ENCODE measurements around the gene C11orf68.

Gene C11orf68

GRCh38 chr11:65882120-65883057 lies 36.5 kb downstream of the C11orf68 start:
- Histone ChIP-seq H3K36me3 (ENCODE audit: low read depth) (peaks cover 38% of the 10 kb centered on the region), H3K9me3 (ENCODE audit: severe bottlenecking) (no peaks in the 10 kb centered on the region), H3K4me1 (ENCODE audit: insufficient read depth, poor library complexity, severe bottlenecking) (no peaks in the 10 kb centered on the region), H3K27ac (ENCODE audit: poor library complexity, severe bottlenecking) (no peak overlapping the region), H3K4me3 (ENCODE audit: severe bottlenecking) (no peak overlapping the region), H3K27me3 (ENCODE audit: insufficient read depth, poor library complexity, severe bottlenecking) (no peaks in the 10 kb centered on the region)
- peak; percentile 58 for DNase-seq (ENCODE audit: low spot score)
- TF ChIP-seq, protein P1, sequence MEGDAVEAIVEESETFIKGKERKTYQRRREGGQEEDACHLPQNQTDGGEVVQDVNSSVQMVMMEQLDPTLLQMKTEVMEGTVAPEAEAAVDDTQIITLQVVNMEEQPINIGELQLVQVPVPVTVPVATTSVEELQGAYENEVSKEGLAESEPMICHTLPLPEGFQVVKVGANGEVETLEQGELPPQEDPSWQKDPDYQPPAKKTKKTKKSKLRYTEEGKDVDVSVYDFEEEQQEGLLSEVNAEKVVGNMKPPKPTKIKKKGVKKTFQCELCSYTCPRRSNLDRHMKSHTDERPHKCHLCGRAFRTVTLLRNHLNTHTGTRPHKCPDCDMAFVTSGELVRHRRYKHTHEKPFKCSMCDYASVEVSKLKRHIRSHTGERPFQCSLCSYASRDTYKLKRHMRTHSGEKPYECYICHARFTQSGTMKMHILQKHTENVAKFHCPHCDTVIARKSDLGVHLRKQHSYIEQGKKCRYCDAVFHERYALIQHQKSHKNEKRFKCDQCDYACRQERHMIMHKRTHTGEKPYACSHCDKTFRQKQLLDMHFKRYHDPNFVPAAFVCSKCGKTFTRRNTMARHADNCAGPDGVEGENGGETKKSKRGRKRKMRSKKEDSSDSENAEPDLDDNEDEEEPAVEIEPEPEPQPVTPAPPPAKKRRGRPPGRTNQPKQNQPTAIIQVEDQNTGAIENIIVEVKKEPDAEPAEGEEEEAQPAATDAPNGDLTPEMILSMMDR (IDR thresholded peaks at IDR 0.05; ENCODE audit: poor library complexity, severe bottlenecking) = no peak
- ATAC-seq (ENCODE audit: low read depth) = no peak

- TF ChIP-seq, protein P1 (IDR thresholded peaks at IDR 0.05; ENCODE audit: poor library complexity, severe bottlenecking) = no peak
- no peaks in the 10 kb centered on the region for H3K9me3 ChIP-seq (ENCODE audit: severe bottlenecking)
- peak; percentile 52 for DNase-seq (ENCODE audit: low spot score)
- no peaks in the 10 kb centered on the region for H3K4me1 ChIP-seq (ENCODE audit: insufficient read depth, poor library complexity, severe bottlenecking)
- ATAC-seq (ENCODE audit: low read depth) = no peak
- H3K36me3 ChIP-seq (ENCODE audit: low read depth) = peaks cover 28% of the 10 kb centered on the region
- no peaks in the 10 kb centered on the region for H3K27me3 ChIP-seq (ENCODE audit: insufficient read depth, poor library complexity, severe bottlenecking)
- H3K4me3 ChIP-seq (ENCODE audit: severe bottlenecking) = no peak overlapping the region
- peak overlapping the region; percentile 1 for H3K27ac ChIP-seq (ENCODE audit: poor library complexity, severe bottlenecking)
Measured at GRCh38 chr11:65880844-65881421, 37.9 kb downstream of the C11orf68 start.

DNA sequence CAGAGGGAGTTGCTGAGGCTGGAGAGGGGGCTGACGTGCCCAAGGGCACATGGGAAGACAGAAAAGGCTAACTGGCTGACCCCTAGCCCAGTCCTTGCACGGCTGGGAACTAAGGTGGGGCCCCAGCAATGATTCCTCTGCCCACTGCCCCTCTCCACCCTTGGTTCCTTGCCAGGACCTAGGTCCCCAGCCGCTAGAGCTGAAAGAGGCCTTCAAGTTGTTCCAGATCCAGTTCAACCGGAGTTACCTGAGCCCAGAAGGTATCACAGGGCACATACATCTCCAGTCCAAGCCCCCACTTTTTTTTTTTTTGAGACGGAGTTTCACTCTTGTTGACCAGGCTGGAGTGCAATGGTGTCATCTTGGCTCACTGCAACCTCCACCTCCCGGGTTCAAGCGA lies 38.8 kb downstream of the C11orf68 start:
- H3K4me1 ChIP-seq (ENCODE audit: insufficient read depth, poor library complexity, severe bottlenecking) = no peaks in the 10 kb centered on the region
- H3K36me3 ChIP-seq (ENCODE audit: low read depth) = peaks cover 21% of the 10 kb centered on the region
- TF ChIP-seq, protein P1 (IDR thresholded peaks at IDR 0.05; ENCODE audit: poor library complexity, severe bottlenecking) = no peak
- no peaks in the 10 kb centered on the region for H3K27me3 ChIP-seq (ENCODE audit: insufficient read depth, poor library complexity, severe bottlenecking)
- no peak for DNase-seq (ENCODE audit: low spot score)
- H3K9me3 ChIP-seq (ENCODE audit: severe bottlenecking) = no peaks in the 10 kb centered on the region
- H3K27ac ChIP-seq (ENCODE audit: poor library complexity, severe bottlenecking) = no peak overlapping the region
- no peak for ATAC-seq (ENCODE audit: low read depth)
- no peak overlapping the region for H3K4me3 ChIP-seq (ENCODE audit: severe bottlenecking)

GRCh38 chr11:65879617-65880016 lies 39.2 kb downstream of the C11orf68 start, which contains the start of gene CTSW:
Gene CTSW (plus strand): TSS chr11:65879837. CDS start chr11:65879855, 18 bp downstream.
- ATAC-seq (ENCODE audit: low read depth) = no peak
- Histone ChIP-seq H3K4me3 (ENCODE audit: severe bottlenecking) (no peak within 1 kb of the TSS), H3K27me3 (ENCODE audit: insufficient read depth, poor library complexity, severe bottlenecking) (no peaks in the 10 kb centered on the region), H3K36me3 (ENCODE audit: low read depth) (peaks cover 17% of the 10 kb centered on the region), H3K9me3 (ENCODE audit: severe bottlenecking) (no peaks in the 10 kb centered on the region), H3K27ac (ENCODE audit: poor library complexity, severe bottlenecking) (no peak within 1 kb of the TSS), H3K4me1 (ENCODE audit: insufficient read depth, poor library complexity, severe bottlenecking) (no peaks in the 10 kb centered on the region)
- DNase-seq (ENCODE audit: low spot score) = no peak
- TF ChIP-seq, protein P1 (IDR thresholded peaks at IDR 0.05; ENCODE audit: poor library complexity, severe bottlenecking) = no peak
